GM21619 (cell line): ENCODE measurements around the gene B4GALT7.

Source experiments
- ATAC-seq: cut with Tn5 transposase; IDR thresholded peaks from one replicate; pipeline ENCODE4 v1.9.1; 2021; ENCODE audit not compliant: unreplicated experiment

The B4GALT7 gene

GRCh38 chr5:177592905-177593304 is 7.0 kb upstream of the B4GALT7 start:
- ATAC-seq: no peak

GRCh38 chr5:177593511-177593910 is 6.4 kb upstream of the B4GALT7 start:
- ATAC-seq: no peak

GRCh38 chr5:177594071-177594470 is 5.9 kb upstream of the B4GALT7 start:
- no peak for ATAC-seq

GRCh38 chr5:177595026-177595585 is 4.8 kb upstream of the B4GALT7 start:
- no peak for ATAC-seq

- ATAC-seq: no peak
Measured at GRCh38 chr5:177595991-177596774, 3.7 kb upstream of the B4GALT7 start.

- no peak for ATAC-seq
Measured at GRCh38 chr5:177596775-177597238, 3.1 kb upstream of the B4GALT7 start.

- ATAC-seq: no peak
Measured at GRCh38 chr5:177598477-177598876, 1.5 kb upstream of the B4GALT7 start.

GRCh38 chr5:177600508-177601018 is 631 bp downstream of the B4GALT7 start:
- no peak for ATAC-seq

GRCh38 chr5:177601126-177601525 is 1.2 kb downstream of the B4GALT7 start:
- ATAC-seq: no peak

GRCh38 chr5:177601577-177602457 is 1.9 kb downstream of the B4GALT7 start:
- no peak for ATAC-seq

- ATAC-seq: no peak
Measured at GRCh38 chr5:177602458-177602830, 2.5 kb downstream of the B4GALT7 start.

GRCh38 chr5:177603631-177604030 is 3.7 kb downstream of the B4GALT7 start:
- no peak for ATAC-seq

GRCh38 chr5:177604116-177604521 is 4.2 kb downstream of the B4GALT7 start:
- ATAC-seq: no peak

- no peak for ATAC-seq
Measured at GRCh38 chr5:177604656-177605055, 4.7 kb downstream of the B4GALT7 start.

GRCh38 chr5:177605078-177605477 is 5.1 kb downstream of the B4GALT7 start:
- no peak for ATAC-seq

GRCh38 chr5:177605667-177606066 is 5.7 kb downstream of the B4GALT7 start:
- ATAC-seq: no peak

GRCh38 chr5:177606071-177607051 is 6.4 kb downstream of the B4GALT7 start:
- no peak for ATAC-seq

- ATAC-seq: no peak
Measured at GRCh38 chr5:177607115-177607451, 7.2 kb downstream of the B4GALT7 start.

GRCh38 chr5:177607452-177608192 is 7.7 kb downstream of the B4GALT7 start:
- ATAC-seq: peak; percentile 58
